K562 (cell line): ENCODE data around the gene HAP1. TPM values are rescaled to one million over a fixed set of nuclear protein-coding genes. Genes with fewer than 3 reads are reported as not detected.

Source experiments
- ATAC-seq: fragments of 200-7000 bp; cut with Tn5 transposase; 3 replicates; pipeline ENCODE4 v1.9.1; 2020; ENCODE audit warnings: moderate library complexity
- BruUV-seq: library from RNA; stranded (reverse); fragments of 400-500 nt; replicated peaks from 2 replicates; lab custom pipeline; 2021; lab: Mats Ljungman, UMichigan
- CTCF ChIA-PET: fragments of 300-600 bp; formaldehyde crosslinking; extraction: SDS; loops from one replicate; lab custom pipeline; 2021; ENCODE audit warnings: low intra/inter-chr PET ratio; lab: Yijun Ruan, JAX
- POLR2A ChIA-PET: fragments of 300-600, 350-650 bp; sonication (Branson Sonifier 250); formaldehyde crosslinking; extraction: SDS; loops from one replicate; lab custom pipeline; 2021; ENCODE audit warnings: antibody characterized with exemption, inconsistent platforms; lab: Yijun Ruan, JAX
- DNase-seq, 4 experiments: peaks; one replicate each; pipeline versions ENCODE4 v3.0.0 to v3.0.0-alpha.2; 2011 to 2018; ENCODE audit warnings: low spot score in 3 of 4, mixed read lengths in 3 of 4; ENCODE audit errors: extremely low read depth in 1 of 4
- FAIRE-seq: peaks from 2 replicates; lab custom pipeline; 2011; peaks lifted over from hg19 to GRCh38; lab: Jason Lieb, UNC
- H2AFZ ChIP-seq: 2 replicates; pipeline ENCODE4 v1.6.0; 2011; ENCODE audit warnings: low read depth, low read length, control low read depth, inconsistent platforms
- H3K27ac ChIP-seq: fragments of 200-600 bp; 3 replicates; pipeline ENCODE4 v1.8.0; 2011; ENCODE audit warnings: low read depth, mild to moderate bottlenecking, control low read depth, inconsistent platforms, low read length, moderate library complexity, mixed read lengths; ENCODE audit errors: extremely low read depth
- H3K27me3 ChIP-seq, 2 experiments: fragments of 300-600 bp in 1 of 2; 2 replicates in 1 of 2; 3 replicates in 1 of 2; pipeline versions ENCODE4 v1.6.0 to v1.8.0; 2011; ENCODE audit warnings: inconsistent platforms in 2 of 2, low read length in 2 of 2, mild to moderate bottlenecking in 1 of 2, mixed read lengths in 1 of 2, moderate library complexity in 1 of 2; ENCODE audit not compliant: control insufficient read depth in 2 of 2, insufficient read depth in 2 of 2
- H3K36me3 ChIP-seq: fragments of 300-600 bp; 3 replicates; pipeline ENCODE4 v1.8.0; 2011; ENCODE audit warnings: mild to moderate bottlenecking, low read length, inconsistent platforms; ENCODE audit not compliant: control insufficient read depth, insufficient read depth
- H3K4me1 ChIP-seq, 2 experiments: fragments of 200-600 bp in 1 of 2; replicated peaks in 1 of 2; 2 replicates in 1 of 2; 3 replicates in 1 of 2; pipeline versions ENCODE4 v1.5.1 to v1.8.0; 2011; ENCODE audit warnings: inconsistent platforms in 2 of 2, low read length in 2 of 2, mild to moderate bottlenecking in 1 of 2, mixed read lengths in 1 of 2, moderate library complexity in 1 of 2; ENCODE audit not compliant: control insufficient read depth in 2 of 2, insufficient read depth in 2 of 2
- H3K4me2 ChIP-seq: 2 replicates; pipeline ENCODE4 v1.6.1; 2011; ENCODE audit warnings: low read length, control low read depth, inconsistent platforms, mixed read lengths; ENCODE audit not compliant: insufficient read depth
- H3K4me3 ChIP-seq: fragments of 200-600 bp; sonication (generic), shearing (Covaris generic); 2 replicates; pipeline ENCODE4 v1.5.1; 2016; ENCODE audit warnings: control low read depth, inconsistent platforms
- H3K79me2 ChIP-seq: fragments of 200-600 bp; 3 replicates; pipeline ENCODE4 v1.8.0; 2011; ENCODE audit warnings: low read length, inconsistent platforms; ENCODE audit not compliant: control insufficient read depth, insufficient read depth
- H3K9ac ChIP-seq, 2 experiments: 2 replicates each; pipeline versions ENCODE4 v1.6.0 to v1.6.1; 2011; ENCODE audit warnings: low read depth in 2 of 2, low read length in 2 of 2, control low read depth in 1 of 2, inconsistent platforms in 1 of 2, mild to moderate bottlenecking in 1 of 2, mixed read lengths in 1 of 2; ENCODE audit not compliant: insufficient read depth in 1 of 2
- H3K9me1 ChIP-seq: one replicate; pipeline ENCODE4 v1.6.0; 2011; ENCODE audit warnings: inconsistent platforms, mild to moderate bottlenecking, low read length, moderate library complexity; ENCODE audit not compliant: control insufficient read depth, insufficient read depth
- H3K9me3 ChIP-seq: replicated peaks from 2 replicates; pipeline ENCODE4 v1.5.1; 2011; ENCODE audit warnings: low read depth, low read length, inconsistent platforms; ENCODE audit not compliant: control insufficient read depth, insufficient read depth
- H4K20me1 ChIP-seq: replicated peaks from 2 replicates; pipeline ENCODE4 v1.6.1; 2011; ENCODE audit warnings: low read length, inconsistent platforms, mixed read lengths; ENCODE audit not compliant: control insufficient read depth, insufficient read depth
- AFF1 ChIP-seq, 2 experiments: fragments of 450-650 bp; IDR thresholded peaks; 2 replicates each; pipeline ENCODE4 v1.6.1; 2018; ENCODE audit warnings: mild to moderate bottlenecking in 2 of 2, low read depth in 1 of 2; ENCODE audit not compliant: partially characterized antibody in 2 of 2
- KDM1A ChIP-seq, 2 experiments: fragments of 450-650 bp; IDR thresholded peaks; 2 replicates each; pipeline ENCODE4 v1.6.1; 2016; ENCODE audit warnings: mild to moderate bottlenecking in 2 of 2
- LEF1 ChIP-seq: fragments of 450-650 bp; IDR thresholded peaks from 2 replicates; pipeline ENCODE4 v1.6.1; 2016; ENCODE audit warnings: mild to moderate bottlenecking
- MTA3 ChIP-seq: fragments of 450-650 bp; formaldehyde crosslinking; IDR thresholded peaks from 2 replicates; pipeline ENCODE4 v1.6.1; 2017; ENCODE audit warnings: mild to moderate bottlenecking, borderline replicate concordance
- NR4A1 ChIP-seq, 2 experiments: fragments of 250-450 bp in 1 of 2; fragments of 450-650 bp in 1 of 2; sonication (Bioruptor Pico) in 1 of 2; IDR thresholded peaks; 2 replicates each; pipeline versions ENCODE4 v1.4.0 to v1.6.1; 2016 to 2020; ENCODE audit warnings: mild to moderate bottlenecking in 2 of 2, missing compliant biosample characterization in 1 of 2, missing genetic modification characterization in 1 of 2, moderate library complexity in 1 of 2
- SFPQ ChIP-seq: fragments of 200-400 bp; formaldehyde crosslinking; IDR thresholded peaks from 2 replicates; pipeline ENCODE4 v1.6.1; 2017; ENCODE audit warnings: mild to moderate bottlenecking, low read depth, low read length, moderate library complexity
- THRAP3 ChIP-seq: fragments of 450-650 bp; IDR thresholded peaks from 2 replicates; pipeline ENCODE4 v1.6.1; 2016; ENCODE audit warnings: mild to moderate bottlenecking, inconsistent platforms, borderline replicate concordance
- ZNF592 ChIP-seq: fragments of 450-650 bp; IDR thresholded peaks from 2 replicates; pipeline ENCODE4 v1.6.1; 2017; ENCODE audit warnings: antibody characterized with exemption, mild to moderate bottlenecking
- WGBS: fragments of 100-300 bp; shearing (Covaris generic); methylation state at CpG from one replicate; pipeline ENCODE4 v1.1.6; 2016; ENCODE audit warnings: low coverage, mixed read lengths; ENCODE audit not compliant: insufficient coverage; ENCODE audit errors: missing lambda C conversion rate; 5-methylcytosine and 5-hydroxymethylcytosine counted together
- in situ Hi-C: fragments of 300-500 bp; cut with MboI; formaldehyde crosslinking; loops from 4 replicates; pipeline ENCODE4 v1.15.0; 2018; ENCODE audit warnings: inconsistent platforms, mixed read lengths
- intact Hi-C: fragments of 100-400 bp; cut with micrococcal nuclease; formaldehyde crosslinking; loops from 2 replicates; pipeline ENCODE4 v1.14.2; 2022
- polyA plus RNA-seq, 8 experiments: library from polyadenylated mRNA; depleted of rRNA in 4 of 8; stranded (reverse) in 5 of 8; unstranded in 3 of 8; fragments of >200 nt; fragmentation: Nextera tagmentation in 2 of 8; fragmentation: Illumina TruSeq in 1 of 8; extraction: Ambion mirVana in 2 of 8; extraction: Trizol in 1 of 8; gene quantifications; 2 replicates each; pipeline versions ENCODE4 v1.2.1 to v1.2.3, GENCODE V29; 2011 to 2014; ENCODE audit warnings: inconsistent platforms in 1 of 8, missing spikeins in 1 of 8
- total RNA-seq, 7 experiments: library from RNA; depleted of rRNA in 6 of 7; stranded (reverse); fragments of >200 nt in 6 of 7; fragmentation: Illumina TruSeq in 2 of 7; extraction: Trizol in 2 of 7; gene quantifications; 2 replicates each; pipeline versions ENCODE4 v1.2.1 to v1.2.3, GENCODE V29; 2011 to 2021; ENCODE audit warnings: low replicate concordance in 1 of 7

HAP1 gene
- total and polyA plus RNA-seq, 9 of the 15 experiments (the other 6 are each of a cell fraction or from before 2014, with no cell fraction given), result under 0.01 to 0.09 (median 0.04) TPM; not detected in 6

- DNase-seq, result peak in 1 of 4 experiments; percentile 77
- Histone ChIP-seq H3K9me1 (no peaks in the 10 kb centered on the region), H3K27ac (peak overlapping the region; percentile 92), H3K79me2 (peaks cover 34% of the 10 kb centered on the region), H3K9ac (peak overlapping the region; percentile 91 to 100), H2AFZ (no peak overlapping the region), H4K20me1 (peaks cover 15% of the 10 kb centered on the region), H3K27me3 (no peaks in the 10 kb centered on the region), H3K9me3 (no peaks in the 10 kb centered on the region), H3K4me3 (peak overlapping the region; percentile 58), H3K36me3 (peaks cover 49% of the 10 kb centered on the region), H3K4me2 (peak overlapping the region; percentile 99), H3K4me1 (peaks cover 11 to 17% of the 10 kb centered on the region in 2 experiments; a peak in 4 of 5 replicates)
- WGBS, result under 1% methylated on average over 27 of the region's 27 CpGs
- in situ Hi-C loops, result no loop called here
- FAIRE-seq, result no peak
- ATAC-seq, result no peak
- POLR2A ChIA-PET, result interaction anchor here (0.5 to 7.4 kb wide), 51 partner anchors 8 to 1272 kb away, joined by 3 to 406 read pairs (median 4); partner anchors contain the start of genes JUP, KRT15, KRT19 and ODAD4
- BruUV-seq, result no TSS peak
- intact Hi-C loops, result no loop called here
- CTCF ChIA-PET, result interaction anchor here (0.9 to 1.3 kb wide), 2 partner anchors 10 to 196 kb away, joined by 3 to 4 read pairs; no protein-coding TSS in a partner anchor
- 0 out of 2 replicates have a peak, but pooled peaks have one; percentile 67 for TF ChIP-seq MTA3
- 0 out of 2 replicates have a peak, but pooled peaks have one; percentile 9 for TF ChIP-seq LEF1
- peak in 1 of 2 experiments; percentile 66 for TF ChIP-seq AFF1 (IDR thresholded peaks at IDR 0.05; ENCODE audit: low read depth in 1 of 2, partially characterized antibody in 2 of 2)
- no peak for TF ChIP-seq NR4A1 (CRISPR knock-in tag; IDR thresholded peaks at IDR 0.05)
- TF ChIP-seq NR4A1 (tag; IDR thresholded peaks at IDR 0.05), result peak; percentile 12; the same call in 1 of the 2 replicates
- no peak for TF ChIP-seq SFPQ
- TF ChIP-seq KDM1A (IDR thresholded peaks at IDR 0.05), result no peak
- TF ChIP-seq THRAP3, result peak; percentile 74; the same call in 1 of the 2 replicates
- peak; percentile 20; the same call in 1 of the 2 replicates for TF ChIP-seq ZNF592
Measured at GRCh38 chr17:41689497-41690299, 44.7 kb downstream of the HAP1 start.
